Stimulated activated CD8-positive, alpha-beta memory T cell treated with anti-CD3 and anti-CD28 coated beads, Interleukin-4, amount 100 ng/mL, for 4 hours (primary cell): ENCODE results near the gene DDB1.
"Not testable (repeated sequence)": the region's sequence is repeated elsewhere in the genome, so short reads cannot be mapped to it uniquely, and the experiment has no call there.

Source experiments
- DNase-seq, 2 donors: peaks; one replicate each; pipeline ENCODE4 v3.0.0-alpha.2; 2020; ENCODE audit warnings: low read depth in 2 of 2, low spot score in 1 of 2

The DDB1 gene

GRCh38 chr11:61272731-61273130 lies 60.2 kb downstream of the DDB1 start:
- no peak for DNase-seq

GRCh38 chr11:61270354-61271076 lies 62.4 kb downstream of the DDB1 start:
- no peak for DNase-seq

GRCh38 chr11:61268588-61269250 lies 64.2 kb downstream of the DDB1 start:
- no peak for DNase-seq

- no peak for DNase-seq
Observed at GRCh38 chr11:61267437-61267841, 65.5 kb downstream of the DDB1 start.

- DNase-seq = no peak
Observed at GRCh38 chr11:61266602-61267001, 66.3 kb downstream of the DDB1 start.

- DNase-seq = no peak
Observed at GRCh38 chr11:61265357-61265756, 67.5 kb downstream of the DDB1 start.

- DNase-seq = no peak
Observed at GRCh38 chr11:61264795-61265194, 68.1 kb downstream of the DDB1 start.

- DNase-seq = no peak
Observed at GRCh38 chr11:61264371-61264770, 68.5 kb downstream of the DDB1 start.

- DNase-seq = no peak
Observed at GRCh38 chr11:61259363-61259762, 73.5 kb downstream of the DDB1 start.

- DNase-seq = no peak
Observed at GRCh38 chr11:61258546-61258945, 74.4 kb downstream of the DDB1 start.

- DNase-seq = no peak
Observed at GRCh38 chr11:61256710-61257482, 76.0 kb downstream of the DDB1 start.

- DNase-seq = peak; percentile 12
Observed at GRCh38 chr11:61254403-61255025, 78.4 kb downstream of the DDB1 start.

GRCh38 chr11:61252332-61252731 lies 80.6 kb downstream of the DDB1 start:
- DNase-seq = not testable (repeated sequence)

GRCh38 chr11:61250796-61251765 lies 81.8 kb downstream of the DDB1 start:
- DNase-seq = not testable (repeated sequence)
